Measurements from ENCODE around the gene KCTD17. TPM values are rescaled to one million over a fixed set of nuclear protein-coding genes. Genes with fewer than 3 reads are reported as not detected.

Gene KCTD17
- total RNA-seq, 1 experiment from 2014 or later, result 29.4 TPM

GRCh38 chr22:37037669-37038068, 13.9 kb upstream of the KCTD17 start:
- no peaks in the 10 kb centered on the region for H3K9me3 Mint-ChIP-seq
- peaks cover 11% of the 10 kb centered on the region for H3K27me3 Mint-ChIP-seq (ENCODE audit: low read depth)
- no peak for TF ChIP-seq ZNF532 (CRISPR knock-in tag; IDR thresholded peaks at IDR 0.05; ENCODE audit: borderline replicate concordance)
- TF ChIP-seq JAZF1 (CRISPR knock-in tag; IDR thresholded peaks at IDR 0.05), result no peak
- no peak for TF ChIP-seq JUN (CRISPR knock-in tag; IDR thresholded peaks at IDR 0.05)
- TF ChIP-seq FOXP1 (CRISPR knock-in tag; IDR thresholded peaks at IDR 0.05; ENCODE audit: borderline replicate concordance), result no peak
- ATAC-seq (peak; percentile 53), DNase-seq (ENCODE audit: low spot score) (no peak)
- POLR2A ChIA-PET, result no interaction called here
- no peak overlapping the region for H3K27ac Mint-ChIP-seq
- H3K4me3 Mint-ChIP-seq, result no peak overlapping the region
- CTCF ChIA-PET, result interaction anchor here (0.6 to 2.5 kb wide), 5 partner anchors 9 to 108 kb away, joined by 3 to 9 read pairs (median 3); partner anchors contain the start of gene KCTD17
- H3K36me3 Mint-ChIP-seq, result no peaks in the 10 kb centered on the region
- peaks cover 20% of the 10 kb centered on the region for H3K4me1 Mint-ChIP-seq

- no peaks in the 10 kb centered on the region for H3K9me3 Mint-ChIP-seq
- peaks cover 13% of the 10 kb centered on the region for H3K4me1 Mint-ChIP-seq
- peaks cover 16% of the 10 kb centered on the region for H3K27me3 Mint-ChIP-seq (ENCODE audit: low read depth)
- H3K27ac Mint-ChIP-seq, result no peak overlapping the region
- no peak for TF ChIP-seq ZNF263 (CRISPR knock-in tag; IDR thresholded peaks at IDR 0.05; ENCODE audit: low read depth)
- H3K4me3 Mint-ChIP-seq, result no peak overlapping the region
- DNase-seq (ENCODE audit: low spot score) (no peak), ATAC-seq (no peak)
- ChIA-PET CTCF (no interaction called here), POLR2A (no interaction called here)
- no peaks in the 10 kb centered on the region for H3K36me3 Mint-ChIP-seq
Measured at GRCh38 chr22:37039466-37039865, 12.1 kb upstream of the KCTD17 start.

GRCh38 chr22:37043209-37043827, 8.2 kb upstream of the KCTD17 start:
- DNase-seq (ENCODE audit: low spot score), result no peak
- ChIA-PET CTCF (interaction anchor here (0.7 to 2.1 kb wide), 9 partner anchors 11 to 84 kb away, joined by 3 to 8 read pairs (median 6); partner anchors contain the start of gene TST), POLR2A (no interaction called here)
- TF ChIP-seq E2F5 (CRISPR knock-in tag; IDR thresholded peaks at IDR 0.05) (no peak), E2F4 (CRISPR knock-in tag; IDR thresholded peaks at IDR 0.05; ENCODE audit: borderline replicate concordance, low read depth) (no peak), USF1 (CRISPR knock-in tag; IDR thresholded peaks at IDR 0.05) (no peak), SOX15 (CRISPR knock-in tag; IDR thresholded peaks at IDR 0.05) (no peak), OVOL2 (CRISPR knock-in tag; IDR thresholded peaks at IDR 0.05; ENCODE audit: borderline replicate concordance) (no peak), E2F1 (CRISPR knock-in tag; IDR thresholded peaks at IDR 0.05) (no peak), JAZF1 (CRISPR knock-in tag; IDR thresholded peaks at IDR 0.05) (no peak), GABPB1 (CRISPR knock-in tag; IDR thresholded peaks at IDR 0.05) (no peak), ZNF138 (CRISPR knock-in tag; conservative IDR thresholded peaks at IDR 0.05) (no peak), ERG (CRISPR knock-in tag; IDR thresholded peaks at IDR 0.05) (no peak), MYBL2 (CRISPR knock-in tag; IDR thresholded peaks at IDR 0.05) (no peak), ZNF671 (CRISPR knock-in tag; IDR thresholded peaks at IDR 0.05) (no peak)
- H3K27ac Mint-ChIP-seq, result no peak overlapping the region
- H3K27me3 Mint-ChIP-seq (ENCODE audit: low read depth), result peaks cover 9% of the 10 kb centered on the region
- ATAC-seq, result no peak
- H3K4me1 Mint-ChIP-seq, result peaks cover 10% of the 10 kb centered on the region
- no peaks in the 10 kb centered on the region for H3K9me3 Mint-ChIP-seq
- H3K4me3 Mint-ChIP-seq, result no peak overlapping the region
- no peaks in the 10 kb centered on the region for H3K36me3 Mint-ChIP-seq

Data from WTC11 (cell line).